DOHH2 (cell line): ENCODE results near the gene OR8D1.

Experiments
- H3F3A ChIP-seq: fragments of 200-600 bp; sonication (generic), shearing (Covaris generic); 2 replicates; pipeline ENCODE4 v1.6.0; 2016; ENCODE audit warnings: antibody characterized with exemption, mild to moderate bottlenecking; ENCODE audit not compliant: control insufficient read depth, insufficient read depth
- H3K27ac ChIP-seq: fragments of 200-600 bp; sonication (generic); 2 replicates; pipeline ENCODE4 v1.5.1; 2014; ENCODE audit warnings: low read depth, mild to moderate bottlenecking, low read length, moderate library complexity
- H3K27me3 ChIP-seq: fragments of 200-600 bp; sonication (generic); 2 replicates; pipeline ENCODE4 v1.6.1; 2014; ENCODE audit warnings: mild to moderate bottlenecking, low read length, mixed read lengths; ENCODE audit not compliant: control insufficient read depth
- H3K36me3 ChIP-seq: fragments of 200-600 bp; sonication (generic); 2 replicates; pipeline ENCODE4 v1.6.1; 2014; ENCODE audit warnings: mild to moderate bottlenecking, low read length, moderate library complexity, mixed read lengths; ENCODE audit not compliant: control insufficient read depth
- H3K4me1 ChIP-seq: fragments of 200-600 bp; sonication (generic); 2 replicates; pipeline ENCODE4 v1.6.1; 2014; ENCODE audit warnings: mild to moderate bottlenecking, low read length, mixed read lengths; ENCODE audit not compliant: control insufficient read depth
- H3K4me2 ChIP-seq: fragments of 200-600 bp; sonication (generic); 2 replicates; pipeline ENCODE4 v1.6.0; 2014; ENCODE audit warnings: mild to moderate bottlenecking, low read length, moderate library complexity
- H3K4me3 ChIP-seq: fragments of 200-600 bp; sonication (generic); 2 replicates; pipeline ENCODE4 v1.5.1; 2014; ENCODE audit warnings: mild to moderate bottlenecking, low read length, mixed read lengths
- H3K79me2 ChIP-seq: fragments of 200-600 bp; sonication (generic); 2 replicates; pipeline ENCODE4 v1.6.1; 2014; ENCODE audit warnings: mild to moderate bottlenecking, low read length, mixed read lengths; ENCODE audit not compliant: control insufficient read depth
- H3K9me2 ChIP-seq: fragments of 200-600 bp; sonication (generic); replicated peaks from 2 replicates; pipeline ENCODE4 v1.6.1; 2014; ENCODE audit warnings: mild to moderate bottlenecking, low read length, mixed read lengths; ENCODE audit not compliant: control insufficient read depth
- H3K9me3 ChIP-seq: fragments of 200-600 bp; sonication (generic); 2 replicates; pipeline ENCODE4 v1.6.1; 2014; ENCODE audit warnings: antibody characterized with exemption, low read length, mixed read lengths; ENCODE audit not compliant: control insufficient read depth, insufficient read depth
- H4K20me1 ChIP-seq: fragments of 200-600 bp; sonication (generic); 2 replicates; pipeline ENCODE4 v1.6.0; 2014; ENCODE audit warnings: low read depth, mild to moderate bottlenecking, antibody characterized with exemption, low read length, moderate library complexity; ENCODE audit not compliant: control insufficient read depth, insufficient read depth
- CTCF ChIP-seq: fragments of 200-600 bp; sonication (generic); IDR thresholded peaks from one replicate; pipeline ENCODE4 v1.5.1; 2014; ENCODE audit warnings: antibody characterized with exemption, mild to moderate bottlenecking, low read depth, low read length; ENCODE audit not compliant: poor library complexity, severe bottlenecking
- EZH2phosphoT487 ChIP-seq: fragments of 200-600 bp; sonication (generic); IDR thresholded peaks from 2 replicates; pipeline ENCODE4 v1.6.1; 2017; ENCODE audit warnings: borderline replicate concordance, mild to moderate bottlenecking, antibody characterized with exemption, low read length, moderate library complexity, mixed read lengths

OR8D1 gene

GRCh38 chr11:124278261-124278660, 35.5 kb downstream of the OR8D1 start:
- Histone ChIP-seq H4K20me1 (no peaks in the 10 kb centered on the region), H3K4me1 (no peaks in the 10 kb centered on the region), H3K9me3 (no peaks in the 10 kb centered on the region), H3F3A (no peaks in the 10 kb centered on the region), H3K27me3 (no peaks in the 10 kb centered on the region), H3K4me2 (no peak overlapping the region), H3K9me2 (no peaks in the 10 kb centered on the region), H3K27ac (no peak overlapping the region), H3K4me3 (no peak overlapping the region), H3K79me2 (no peaks in the 10 kb centered on the region), H3K36me3 (no peaks in the 10 kb centered on the region)
- no peak for TF ChIP-seq CTCF
- TF ChIP-seq EZH2phosphoT487: no peak

- no peak overlapping the region for H3K4me3 ChIP-seq
- no peaks in the 10 kb centered on the region for H3K27me3 ChIP-seq
- no peaks in the 10 kb centered on the region for H3K9me2 ChIP-seq
- H3K4me1 ChIP-seq: no peaks in the 10 kb centered on the region
- no peaks in the 10 kb centered on the region for H4K20me1 ChIP-seq
- H3K36me3 ChIP-seq: no peaks in the 10 kb centered on the region
- H3K79me2 ChIP-seq: no peaks in the 10 kb centered on the region
- no peaks in the 10 kb centered on the region for H3F3A ChIP-seq
- no peak overlapping the region for H3K4me2 ChIP-seq
- TF ChIP-seq CTCF (peak; percentile 11), EZH2phosphoT487 (no peak)
- no peak overlapping the region for H3K27ac ChIP-seq
- no peaks in the 10 kb centered on the region for H3K9me3 ChIP-seq
Measured at GRCh38 chr11:124277804-124278203, 35.9 kb downstream of the OR8D1 start.

GRCh38 chr11:124277207-124277606, 36.5 kb downstream of the OR8D1 start:
- no peak overlapping the region for H3K4me2 ChIP-seq
- TF ChIP-seq CTCF (no peak), EZH2phosphoT487 (no peak)
- H3K4me3 ChIP-seq: no peak overlapping the region
- no peaks in the 10 kb centered on the region for H3K27me3 ChIP-seq
- H4K20me1 ChIP-seq: no peaks in the 10 kb centered on the region
- no peaks in the 10 kb centered on the region for H3K36me3 ChIP-seq
- H3K9me3 ChIP-seq: no peaks in the 10 kb centered on the region
- H3K27ac ChIP-seq: no peak overlapping the region
- H3K79me2 ChIP-seq: no peaks in the 10 kb centered on the region
- no peaks in the 10 kb centered on the region for H3F3A ChIP-seq
- H3K4me1 ChIP-seq: no peaks in the 10 kb centered on the region
- H3K9me2 ChIP-seq: no peaks in the 10 kb centered on the region

GRCh38 chr11:124276081-124276480, 37.7 kb downstream of the OR8D1 start:
- no peaks in the 10 kb centered on the region for H3K36me3 ChIP-seq
- H3K79me2 ChIP-seq: no peaks in the 10 kb centered on the region
- H3K27me3 ChIP-seq: no peaks in the 10 kb centered on the region
- no peak overlapping the region for H3K4me3 ChIP-seq
- H3K9me2 ChIP-seq: no peaks in the 10 kb centered on the region
- no peaks in the 10 kb centered on the region for H3K9me3 ChIP-seq
- TF ChIP-seq EZH2phosphoT487: no peak
- no peak for TF ChIP-seq CTCF
- H3K4me2 ChIP-seq: no peak overlapping the region
- H4K20me1 ChIP-seq: no peaks in the 10 kb centered on the region
- H3K4me1 ChIP-seq: no peaks in the 10 kb centered on the region
- no peak overlapping the region for H3K27ac ChIP-seq
- no peaks in the 10 kb centered on the region for H3F3A ChIP-seq
